Neutrophil (primary cell): ENCODE results near the gene HIBCH.

Experiments
- H3K27ac ChIP-seq: fragments of 200-600 bp; sonication (generic); 2 replicates; pipeline ENCODE4 v1.5.1; 2016; ENCODE audit warnings: mild to moderate bottlenecking, moderate library complexity
- H3K27me3 ChIP-seq: fragments of 200-600 bp; sonication (generic); 2 replicates; pipeline ENCODE4 v1.6.0; 2016; ENCODE audit warnings: mild to moderate bottlenecking
- H3K36me3 ChIP-seq: fragments of 200-600 bp; sonication (generic); 2 replicates; pipeline ENCODE4 v1.5.1; 2017
- H3K4me1 ChIP-seq, 2 experiments: fragments of 200-600 bp in 1 of 2; sonication (generic) in 1 of 2; 1 replicate in 1 of 2; 2 replicates in 1 of 2; pipeline versions ENCODE4 v1.5.1 to v1.6.1; 2013 to 2016; ENCODE audit warnings: low read depth in 1 of 2, low read length in 1 of 2, mild to moderate bottlenecking in 1 of 2, moderate library complexity in 1 of 2; ENCODE audit not compliant: control insufficient read depth in 1 of 2, insufficient read depth in 1 of 2
- H3K4me3 ChIP-seq, 2 experiments: fragments of 200-600 bp in 1 of 2; sonication (generic) in 1 of 2; 1 replicate in 1 of 2; 2 replicates in 1 of 2; pipeline ENCODE4 v1.5.1; 2013 to 2016; ENCODE audit warnings: low read depth in 1 of 2, low read length in 1 of 2, mild to moderate bottlenecking in 1 of 2, moderate library complexity in 1 of 2
- H3K9me3 ChIP-seq: fragments of 200-600 bp; sonication (generic); 2 replicates; pipeline ENCODE4 v1.5.1; 2016
- CTCF ChIP-seq: fragments of 200-600 bp; sonication (generic); IDR thresholded peaks from 2 replicates; pipeline ENCODE4 v1.5.1; 2016; ENCODE audit warnings: antibody characterized with exemption

The HIBCH gene

GRCh38 chr2:190190507-190191162, 129.0 kb downstream of the HIBCH start:
- no peaks in the 10 kb centered on the region for H3K9me3 ChIP-seq
- no peaks in the 10 kb centered on the region for H3K27me3 ChIP-seq
- H3K36me3 ChIP-seq: no peaks in the 10 kb centered on the region
- H3K27ac ChIP-seq: no peak overlapping the region
- H3K4me3 ChIP-seq: no peak overlapping the region
- no peaks in the 10 kb centered on the region for H3K4me1 ChIP-seq
- no peak for TF ChIP-seq CTCF

- H3K4me3 ChIP-seq: no peak overlapping the region
- no peaks in the 10 kb centered on the region for H3K4me1 ChIP-seq
- H3K27me3 ChIP-seq: peaks cover 13% of the 10 kb centered on the region
- no peaks in the 10 kb centered on the region for H3K9me3 ChIP-seq
- no peak for TF ChIP-seq CTCF
- H3K36me3 ChIP-seq: no peaks in the 10 kb centered on the region
- no peak overlapping the region for H3K27ac ChIP-seq
Measured at GRCh38 chr2:190188289-190188688, 131.3 kb downstream of the HIBCH start.

GRCh38 chr2:190186238-190186637, 133.4 kb downstream of the HIBCH start:
- TF ChIP-seq CTCF: no peak
- Histone ChIP-seq H3K27ac (no peak overlapping the region), H3K36me3 (no peaks in the 10 kb centered on the region), H3K9me3 (no peaks in the 10 kb centered on the region), H3K4me1 (no peaks in the 10 kb centered on the region), H3K27me3 (peaks cover 33% of the 10 kb centered on the region), H3K4me3 (no peak overlapping the region)

- no peak overlapping the region for H3K27ac ChIP-seq
- no peaks in the 10 kb centered on the region for H3K36me3 ChIP-seq
- H3K27me3 ChIP-seq: peaks cover 41% of the 10 kb centered on the region
- no peaks in the 10 kb centered on the region for H3K9me3 ChIP-seq
- H3K4me3 ChIP-seq: no peak overlapping the region
- TF ChIP-seq CTCF: no peak
- peaks cover 4 to 8% of the 10 kb centered on the region in 2 experiments for H3K4me1 ChIP-seq
Measured at GRCh38 chr2:190185380-190185779, 134.2 kb downstream of the HIBCH start.

- no peak for TF ChIP-seq CTCF
- H3K27me3 ChIP-seq: peaks cover 49% of the 10 kb centered on the region
- H3K36me3 ChIP-seq: no peaks in the 10 kb centered on the region
- no peak overlapping the region for H3K27ac ChIP-seq
- H3K9me3 ChIP-seq: no peaks in the 10 kb centered on the region
- H3K4me3 ChIP-seq: no peak overlapping the region
- peaks cover 9 to 15% of the 10 kb centered on the region in 2 experiments for H3K4me1 ChIP-seq
Measured at GRCh38 chr2:190184460-190184859, 135.2 kb downstream of the HIBCH start.
